SK-N-MC (cell line): ENCODE data around the gene DEGS2.

Experiments
- EZH2 ChIP-seq: fragments of 200-600 bp; sonication (generic); IDR thresholded peaks from one replicate; pipeline ENCODE4 v1.6.1; 2017; ENCODE audit warnings: antibody characterized with exemption
- POLR2AphosphoS5 ChIP-seq: IDR thresholded peaks from 2 replicates; pipeline ENCODE4 v1.6.1; 2012; ENCODE audit warnings: mild to moderate bottlenecking, low read depth, low read length, borderline replicate concordance

- TF ChIP-seq POLR2AphosphoS5 (no peak), EZH2 (no peak)
Observed at GRCh38 chr14:100144645-100144995, 14.8 kb downstream of the DEGS2 start.
